HG03521 (cell line): ENCODE results near the gene HTR5A.

Experiments
- ATAC-seq: cut with Tn5 transposase; IDR thresholded peaks from one replicate; pipeline ENCODE4 v1.9.1; 2021; ENCODE audit warnings: mild to moderate bottlenecking, moderate library complexity; ENCODE audit not compliant: unreplicated experiment

Gene HTR5A

DNA sequence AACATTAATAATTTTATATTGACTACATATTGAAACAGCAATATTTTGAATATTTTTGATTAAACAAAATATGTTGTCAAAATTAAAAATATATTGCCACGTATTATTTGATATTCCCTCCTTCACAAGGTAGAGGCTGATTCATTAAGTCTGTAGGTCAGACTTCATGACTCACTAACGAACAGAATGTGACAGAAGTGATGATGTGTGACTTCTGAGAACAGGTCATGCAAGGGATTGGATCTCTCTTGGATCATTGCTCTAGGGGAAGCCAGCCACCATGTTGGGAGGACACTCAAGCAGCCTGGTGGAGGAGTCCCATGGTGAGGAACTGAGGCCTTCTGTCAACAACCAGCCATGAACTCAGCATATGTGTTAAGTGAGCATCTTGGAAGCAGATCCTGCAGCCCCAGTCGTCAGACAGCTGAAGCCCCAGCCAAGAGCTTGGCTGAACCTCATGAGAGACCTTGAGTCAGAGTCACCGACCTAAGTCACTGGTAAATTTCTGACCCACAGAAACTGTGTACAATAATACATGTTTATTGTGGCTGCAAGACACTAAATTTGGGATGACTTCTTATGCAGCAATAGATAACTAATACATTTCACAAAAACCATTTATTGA is 66.6 kb downstream of the HTR5A start:
- ATAC-seq = no peak
